Lower leg skin (tissue), 4 donors: ENCODE measurements around the gene KCTD12. TPM values are rescaled to one million over a fixed set of nuclear protein-coding genes. Genes with fewer than 3 reads are reported as not detected.
A peak's percentile ranks its signal among the peaks of the same experiment; 100 is the strongest.

Experiments used
- DNase-seq, 2 donors: peaks; one replicate each; pipeline ENCODE4 v3.0.0-alpha.2; 2019; ENCODE audit warnings: low spot score in 2 of 2
- H3K4me3 ChIP-seq: fragments of 200-600 bp; sonication (generic); 2 replicates; pipeline ENCODE4 v1.5.1; 2017; ENCODE audit warnings: mild to moderate bottlenecking, low read depth; ENCODE audit not compliant: poor library complexity, severe bottlenecking
- POLR2A ChIP-seq, 2 donors: fragments of 450-650 bp; IDR thresholded peaks; one replicate each; pipeline ENCODE4 v1.6.1; 2016 to 2017; ENCODE audit warnings: antibody characterized with exemption in 2 of 2, mild to moderate bottlenecking in 1 of 2, moderate library complexity in 1 of 2
- WGBS, 2 donors: methylation state at CpG; one replicate each; pipeline ENCODE4 v1.1.5; 2018; 5-methylcytosine and 5-hydroxymethylcytosine counted together
- intact Hi-C: fragments of 100-400 bp; cut with DNase I; formaldehyde crosslinking; loops from one replicate; pipeline ENCODE4 v1.15.0; 2023; ENCODE audit warnings: low total_unique reads
- total RNA-seq, 4 donors: library from RNA; depleted of rRNA; stranded (reverse); fragments of >200 nt; gene quantifications; one replicate each; pipeline ENCODE4 v1.1.0, GENCODE V29; 2016
- TF ChIP-seq, protein P1 (sequence below), 3 donors: fragments of 450-650 bp; IDR thresholded peaks; one replicate each; pipeline ENCODE4 v1.5.1; 2016; ENCODE audit warnings: antibody characterized with exemption in 3 of 3, mild to moderate bottlenecking in 3 of 3, moderate library complexity in 2 of 3

Gene KCTD12
- total RNA-seq, 4 donors from 2014 or later, result 16.6 to 60.0 (median 34.5) TPM

DNA sequence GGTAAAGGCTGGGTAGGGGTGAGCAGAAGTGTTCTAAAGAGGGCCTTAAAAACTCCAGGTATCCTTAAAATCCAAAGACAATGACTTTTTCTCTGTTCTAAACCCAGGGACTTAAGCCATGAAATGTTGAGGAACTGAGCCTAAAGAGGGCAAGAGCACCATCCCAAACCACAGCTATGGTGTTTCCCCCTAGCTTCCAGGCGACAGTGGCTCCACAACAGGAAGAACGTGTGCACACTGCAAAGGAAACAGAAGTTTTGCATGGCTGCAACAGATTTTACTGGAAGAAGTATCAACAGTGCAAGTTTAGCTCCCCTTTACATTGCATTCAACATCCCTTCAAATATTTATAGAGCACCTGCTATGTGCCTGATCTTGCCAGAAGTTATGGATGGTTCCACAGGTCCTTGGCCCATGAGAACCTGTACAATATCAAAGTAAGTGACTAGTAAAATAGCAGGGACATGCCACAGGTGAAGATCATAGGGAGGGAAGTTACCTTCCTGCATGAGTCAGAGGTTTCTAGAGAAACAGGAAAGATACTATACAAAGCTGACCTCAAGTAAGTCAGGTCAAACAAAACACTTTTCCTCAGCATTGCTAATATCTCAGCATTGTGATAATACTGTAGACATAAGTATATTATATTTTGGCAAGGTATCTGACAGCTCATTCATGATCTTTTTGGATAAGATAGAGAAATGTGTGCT is 8.4 kb upstream of the KCTD12 start:
- no peak overlapping the region for H3K4me3 ChIP-seq
- no peak for DNase-seq
- no peak for TF ChIP-seq POLR2A (IDR thresholded peaks at IDR 0.05)
- TF ChIP-seq, protein P1, sequence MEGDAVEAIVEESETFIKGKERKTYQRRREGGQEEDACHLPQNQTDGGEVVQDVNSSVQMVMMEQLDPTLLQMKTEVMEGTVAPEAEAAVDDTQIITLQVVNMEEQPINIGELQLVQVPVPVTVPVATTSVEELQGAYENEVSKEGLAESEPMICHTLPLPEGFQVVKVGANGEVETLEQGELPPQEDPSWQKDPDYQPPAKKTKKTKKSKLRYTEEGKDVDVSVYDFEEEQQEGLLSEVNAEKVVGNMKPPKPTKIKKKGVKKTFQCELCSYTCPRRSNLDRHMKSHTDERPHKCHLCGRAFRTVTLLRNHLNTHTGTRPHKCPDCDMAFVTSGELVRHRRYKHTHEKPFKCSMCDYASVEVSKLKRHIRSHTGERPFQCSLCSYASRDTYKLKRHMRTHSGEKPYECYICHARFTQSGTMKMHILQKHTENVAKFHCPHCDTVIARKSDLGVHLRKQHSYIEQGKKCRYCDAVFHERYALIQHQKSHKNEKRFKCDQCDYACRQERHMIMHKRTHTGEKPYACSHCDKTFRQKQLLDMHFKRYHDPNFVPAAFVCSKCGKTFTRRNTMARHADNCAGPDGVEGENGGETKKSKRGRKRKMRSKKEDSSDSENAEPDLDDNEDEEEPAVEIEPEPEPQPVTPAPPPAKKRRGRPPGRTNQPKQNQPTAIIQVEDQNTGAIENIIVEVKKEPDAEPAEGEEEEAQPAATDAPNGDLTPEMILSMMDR (IDR thresholded peaks at IDR 0.05), result no peak
- intact Hi-C loops, result no loop called here
- 61 to 81% methylated on average over 2 of the region's 2 CpGs for WGBS, 2 donors

DNA sequence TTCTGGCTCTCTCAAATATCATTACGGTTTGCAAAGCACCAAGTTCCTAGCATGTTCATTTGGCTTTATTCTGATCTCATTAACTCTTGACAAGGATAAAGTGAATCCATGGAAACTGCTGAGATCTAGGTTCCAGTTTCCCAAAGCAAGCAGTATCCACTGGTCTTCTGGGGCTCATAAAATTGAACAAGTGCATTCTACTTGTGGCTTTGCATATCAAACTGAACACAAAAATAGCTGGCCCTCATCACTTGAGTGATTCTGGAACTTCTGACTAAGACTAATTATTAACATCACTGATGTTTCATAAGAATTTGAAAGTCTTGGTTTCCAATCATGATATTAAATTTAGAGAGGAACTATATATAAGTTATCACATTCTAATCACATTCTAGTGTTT is 6.3 kb upstream of the KCTD12 start:
- TF ChIP-seq POLR2A (IDR thresholded peaks at IDR 0.05), result no peak
- TF ChIP-seq, protein P1 (IDR thresholded peaks at IDR 0.05), result no peak
- H3K4me3 ChIP-seq, result no peak overlapping the region
- no peak for DNase-seq
- WGBS, 2 donors, result 57 to 58% methylated on average over 1 of the region's 1 CpG
- intact Hi-C loops, result no loop called here

DNA sequence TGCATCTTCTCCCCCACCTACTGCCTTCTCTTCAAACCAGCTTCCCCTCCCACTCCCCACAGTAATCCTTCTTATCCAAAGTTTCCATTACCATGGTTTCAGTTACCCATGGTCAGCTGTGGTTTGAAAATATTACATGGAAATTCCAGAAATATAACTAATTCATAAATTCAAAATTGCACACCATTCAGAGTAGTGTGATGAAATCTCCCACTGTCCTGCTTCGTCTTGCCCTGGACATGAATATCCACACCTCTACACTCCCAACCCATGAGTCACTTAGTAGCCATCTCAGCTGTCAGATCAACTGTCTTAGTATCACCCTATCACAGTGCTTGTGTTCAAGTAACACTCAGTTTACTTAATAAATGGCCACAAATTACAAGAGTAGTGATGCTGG is 3.8 kb upstream of the KCTD12 start:
- H3K4me3 ChIP-seq, result no peak overlapping the region
- intact Hi-C loops, result no loop called here
- no peak for DNase-seq
- TF ChIP-seq, protein P1 (IDR thresholded peaks at IDR 0.05), result no peak
- TF ChIP-seq POLR2A (IDR thresholded peaks at IDR 0.05), result no peak
- 72 to 91% methylated on average over 1 of the region's 1 CpG for WGBS, 2 donors

DNA sequence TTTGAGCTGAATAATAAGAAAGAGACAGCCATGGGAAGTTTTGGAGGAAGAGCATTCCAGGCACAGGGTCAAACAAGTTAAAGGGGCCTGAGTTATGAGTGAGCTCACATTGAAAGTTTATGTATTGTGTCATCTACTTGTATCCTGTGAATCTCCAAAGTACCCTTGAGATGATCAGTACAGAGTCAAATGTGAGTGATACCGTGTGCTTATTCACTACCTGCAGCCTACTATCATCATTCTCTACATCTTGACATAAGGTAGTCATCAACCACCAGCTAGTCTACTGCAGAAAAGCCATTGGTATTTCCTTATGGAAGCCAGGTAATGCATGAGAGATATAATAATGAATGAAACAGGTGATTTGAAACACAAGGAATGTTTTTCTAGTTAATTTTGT is 3.0 kb upstream of the KCTD12 start:
- TF ChIP-seq, protein P1 (IDR thresholded peaks at IDR 0.05), result no peak
- TF ChIP-seq POLR2A (IDR thresholded peaks at IDR 0.05), result no peak
- no peak overlapping the region for H3K4me3 ChIP-seq
- no peak for DNase-seq
- WGBS, 2 donors, result 97 to 100% methylated on average over 1 of the region's 1 CpG
- intact Hi-C loops, result no loop called here

DNA sequence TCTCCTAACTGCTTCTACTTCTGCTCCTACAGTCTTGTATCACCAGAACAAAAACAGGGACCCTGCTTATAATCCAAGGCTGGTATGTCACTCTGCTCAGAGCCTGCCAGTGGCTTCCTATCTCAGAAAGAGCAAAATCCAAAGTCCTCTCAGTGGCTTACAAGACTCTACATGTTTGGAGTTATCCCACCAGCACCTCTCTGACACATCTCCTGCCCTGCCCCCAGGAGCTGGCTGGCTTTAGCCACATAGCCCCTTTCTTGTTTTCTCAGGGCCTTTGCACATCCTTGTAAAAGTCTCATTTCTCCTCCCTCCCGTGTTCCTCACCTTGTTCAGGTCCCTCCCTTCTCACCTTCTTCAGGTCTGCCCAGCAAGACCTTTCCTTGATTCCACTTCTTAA is 2.2 kb upstream of the KCTD12 start:
- no peak overlapping the region for H3K4me3 ChIP-seq
- no peak for TF ChIP-seq POLR2A (IDR thresholded peaks at IDR 0.05)
- TF ChIP-seq, protein P1 (IDR thresholded peaks at IDR 0.05), result no peak
- WGBS, 2 donors, result 86 to 90% methylated on average over 1 of the region's 1 CpG
- DNase-seq, result no peak
- intact Hi-C loops, result no loop called here

DNA sequence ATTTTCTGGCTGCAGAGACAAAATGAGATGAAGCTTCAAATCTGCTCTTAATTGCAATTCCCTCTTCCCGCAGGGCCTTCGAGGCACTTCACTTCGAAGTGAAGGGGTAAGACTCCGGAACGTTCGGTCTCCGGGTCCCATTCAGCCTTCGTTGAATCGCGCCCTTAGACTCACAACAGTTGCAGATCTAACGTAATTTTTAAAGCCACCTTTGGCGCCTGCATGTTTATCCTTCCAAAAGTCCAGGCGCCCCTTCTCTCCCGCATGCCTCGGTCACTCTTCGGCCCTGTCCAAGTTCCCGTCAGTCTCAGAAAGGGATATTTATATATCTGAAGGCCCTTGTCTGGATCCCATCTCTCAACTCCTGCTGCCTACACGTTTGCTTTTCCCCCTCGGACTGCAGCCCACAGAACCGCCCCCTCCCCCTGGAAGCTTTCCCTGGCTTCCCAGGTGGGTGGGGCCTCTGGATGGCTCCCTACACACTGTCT is 915 bp upstream of the KCTD12 start:
- DNase-seq, result peak in 1 of 2 donors; percentile 87
- peak overlapping the region; percentile 75 for H3K4me3 ChIP-seq
- 13% methylated on average over 20 of the region's 20 CpGs for WGBS, 2 donors
- intact Hi-C loops, result no loop called here
- TF ChIP-seq, protein P1 (IDR thresholded peaks at IDR 0.05), result no peak
- no peak for TF ChIP-seq POLR2A (IDR thresholded peaks at IDR 0.05)
